Measurements from ENCODE around the gene TAC3. TPM values are rescaled to one million over a fixed set of nuclear protein-coding genes. Genes with fewer than 3 reads are reported as not detected.

TAC3 gene
- total and polyA plus RNA-seq, 2 of the 4 experiments (the other 2 are of a cell fraction): 0.94 TPM; not detected in 1

DNA sequence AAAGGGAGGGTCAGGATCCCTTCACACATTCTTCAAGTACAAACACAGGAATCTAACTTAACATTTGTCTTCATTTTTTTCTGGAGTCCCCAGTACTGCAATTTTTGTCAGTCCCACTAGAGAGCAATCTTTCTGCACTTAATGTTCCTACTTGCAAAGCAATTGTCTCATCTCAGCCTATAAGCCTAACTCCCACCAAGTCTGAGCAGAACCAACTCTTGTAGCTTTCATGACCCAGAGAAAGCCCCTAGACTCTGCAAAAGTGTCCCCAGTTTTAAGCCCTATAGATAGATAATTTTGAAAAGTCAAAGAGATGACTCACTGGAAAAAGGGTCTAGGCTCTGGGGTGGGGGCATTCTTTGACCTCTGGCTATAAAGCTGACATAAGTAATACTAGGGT, 8.2 kb downstream of the TAC3 start:
- Histone ChIP-seq H3K9ac (ENCODE audit: low read depth, low read length) (no peak overlapping the region), H3K27me3 (ENCODE audit: control insufficient read depth, insufficient read depth, low read length) (peaks cover 9% of the 10 kb centered on the region), H2BK15ac (ENCODE audit: low read depth, low read length) (no peak overlapping the region), H4K8ac (ENCODE audit: low read depth in 2 of 2, low read length in 2 of 2) (peak overlapping the region in 1 of 2 experiments; percentile 59; a peak in 1 of 4 replicates), H3K27ac (ENCODE audit: insufficient read depth, low read length) (peak overlapping the region; percentile 7; the same call in 1 of the 2 replicates), H2AFZ (replicated peaks; ENCODE audit: low read length, poor library complexity) (no peak overlapping the region), H2BK20ac (ENCODE audit: low read depth, low read length) (peak overlapping the region; percentile 3; the same call in 1 of the 2 replicates), H3K23ac (ENCODE audit: low read depth, low read length) (no peak overlapping the region), H3K4me2 (ENCODE audit: low read depth, low read length) (no peak overlapping the region), H3K18ac (ENCODE audit: low read depth, low read length) (no peak overlapping the region), H4K20me1 (ENCODE audit: insufficient read depth, low read length) (0 out of 2 replicates have a peak, but pooled peaks cover 7% of the 10 kb centered on the region), H3K56ac (ENCODE audit: extremely low read depth, insufficient read depth, low read length) (no peak overlapping the region), H3K14ac (replicated peaks; ENCODE audit: low read depth, low read length) (no peak overlapping the region), H2BK120ac (ENCODE audit: low read depth, low read length) (peak overlapping the region; percentile 18; the same call in 1 of the 2 replicates), H3K79me1 (ENCODE audit: low read depth in 1 of 2, low read length in 2 of 2) (peaks cover 21 to 35% of the 10 kb centered on the region in 2 experiments), H2AK9ac (replicated peaks; ENCODE audit: low read depth, low read length, poor library complexity) (no peak overlapping the region), H4K91ac (ENCODE audit: insufficient read depth, low read depth, low read length) (no peak overlapping the region), H3K4me3 (ENCODE audit: insufficient read depth, low read depth, low read length) (no peak overlapping the region), H3K4me1 (ENCODE audit: control insufficient read depth, insufficient read depth, low read length) (peaks cover 6% of the 10 kb centered on the region), H3K36me3 (ENCODE audit: control insufficient read depth, insufficient read depth, low read length) (peaks cover 15% of the 10 kb centered on the region), H2BK5ac (ENCODE audit: low read depth, low read length, poor library complexity, severe bottlenecking) (no peak overlapping the region), H3K9me1 (ENCODE audit: insufficient read depth, low read length) (peaks cover 5% of the 10 kb centered on the region; the same call in 1 of the 2 replicates), H2AK5ac (ENCODE audit: low read depth, low read length) (no peak overlapping the region), H3K4ac (ENCODE audit: low read depth, low read length) (no peak overlapping the region), H4K5ac (ENCODE audit: low read depth, low read length) (no peak overlapping the region), H3K9me3 (ENCODE audit: control insufficient read depth, insufficient read depth, low read length) (no peaks in the 10 kb centered on the region)
- POLR2A ChIA-PET (ENCODE audit: unreplicated experiment): interaction anchor here (0.5 kb wide), 1 partner anchor 379 kb away, joined by 5 read pairs; no protein-coding TSS in a partner anchor
- BruUV-seq (replicated peaks): no TSS peak
- intact Hi-C loops (cut with micrococcal nuclease) (loop anchor here (1.0 to 10.0 kb wide), 3 partner anchors 53 to 363 kb away; partner anchors contain the start of gene ATP5F1B), dilution Hi-C loops (cut with HindIII; ENCODE audit: low sequenced_read_pairs, unreplicated experiment) (no loop called here), in situ Hi-C loops (cut with MboI; ENCODE audit: low sequenced_read_pairs) (loop anchor here (5.0 to 10.0 kb wide), 2 partner anchors 104 to 373 kb away; partner anchors contain the start of genes BAZ2A and STAT6)
- ATAC-seq (ENCODE audit: low read depth) (peak; percentile 59), DNase-seq (peak; percentile 82)
- CTCF ChIA-PET: interaction anchor here (0.8 to 1.6 kb wide), 11 partner anchors 10 to 104 kb away, joined by 3 to 12 read pairs (median 4); partner anchors contain the start of gene STAT6
- no peak for TF ChIP-seq MAFK (IDR thresholded peaks at IDR 0.05; ENCODE audit: low read depth, low read length)
- TF ChIP-seq RAD21 (IDR thresholded peaks at IDR 0.05; ENCODE audit: low read length): peak; percentile 83
- TF ChIP-seq RFX5 (IDR thresholded peaks at IDR 0.05; ENCODE audit: low read depth, low read length): no peak
- no peak for TF ChIP-seq USF2 (IDR thresholded peaks at IDR 0.05; ENCODE audit: low read depth, low read length)
- TF ChIP-seq MXI1 (IDR thresholded peaks at IDR 0.05; ENCODE audit: borderline replicate concordance, low read depth, low read length): no peak
- TF ChIP-seq NFE2L2 (IDR thresholded peaks at IDR 0.05; ENCODE audit: low read depth, low read length): no peak
- TF ChIP-seq CEBPB (IDR thresholded peaks at IDR 0.05; ENCODE audit: low read depth, low read length): no peak
- TF ChIP-seq MAZ (IDR thresholded peaks at IDR 0.05; ENCODE audit: borderline replicate concordance, low read depth, low read length): no peak
- TF ChIP-seq, protein P1, sequence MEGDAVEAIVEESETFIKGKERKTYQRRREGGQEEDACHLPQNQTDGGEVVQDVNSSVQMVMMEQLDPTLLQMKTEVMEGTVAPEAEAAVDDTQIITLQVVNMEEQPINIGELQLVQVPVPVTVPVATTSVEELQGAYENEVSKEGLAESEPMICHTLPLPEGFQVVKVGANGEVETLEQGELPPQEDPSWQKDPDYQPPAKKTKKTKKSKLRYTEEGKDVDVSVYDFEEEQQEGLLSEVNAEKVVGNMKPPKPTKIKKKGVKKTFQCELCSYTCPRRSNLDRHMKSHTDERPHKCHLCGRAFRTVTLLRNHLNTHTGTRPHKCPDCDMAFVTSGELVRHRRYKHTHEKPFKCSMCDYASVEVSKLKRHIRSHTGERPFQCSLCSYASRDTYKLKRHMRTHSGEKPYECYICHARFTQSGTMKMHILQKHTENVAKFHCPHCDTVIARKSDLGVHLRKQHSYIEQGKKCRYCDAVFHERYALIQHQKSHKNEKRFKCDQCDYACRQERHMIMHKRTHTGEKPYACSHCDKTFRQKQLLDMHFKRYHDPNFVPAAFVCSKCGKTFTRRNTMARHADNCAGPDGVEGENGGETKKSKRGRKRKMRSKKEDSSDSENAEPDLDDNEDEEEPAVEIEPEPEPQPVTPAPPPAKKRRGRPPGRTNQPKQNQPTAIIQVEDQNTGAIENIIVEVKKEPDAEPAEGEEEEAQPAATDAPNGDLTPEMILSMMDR (conservative IDR thresholded peaks at IDR 0.05; ENCODE audit: low read depth, low read length): peak; percentile 89
- no peak for TF ChIP-seq ELK1 (IDR thresholded peaks at IDR 0.05; ENCODE audit: borderline replicate concordance, low read depth, low read length)
- TF ChIP-seq CHD1 (IDR thresholded peaks at IDR 0.05; ENCODE audit: low read depth, low read length): no peak
- no peak for TF ChIP-seq FOS (IDR thresholded peaks at IDR 0.05; ENCODE audit: low read depth, low read length)
- no peak for TF ChIP-seq POLR2A (IDR thresholded peaks at IDR 0.05; ENCODE audit: low read depth, low read length)
- no peak for TF ChIP-seq RCOR1 (IDR thresholded peaks at IDR 0.05; ENCODE audit: insufficient replicate concordance, low read length)
- TF ChIP-seq SMC3 (IDR thresholded peaks at IDR 0.05; ENCODE audit: low read depth, low read length): peak; percentile 64
- TF ChIP-seq BHLHE40 (IDR thresholded peaks at IDR 0.05; ENCODE audit: low read depth, low read length): no peak
